Measurements from ENCODE around the gene RASA3.

Gene RASA3

DNA sequence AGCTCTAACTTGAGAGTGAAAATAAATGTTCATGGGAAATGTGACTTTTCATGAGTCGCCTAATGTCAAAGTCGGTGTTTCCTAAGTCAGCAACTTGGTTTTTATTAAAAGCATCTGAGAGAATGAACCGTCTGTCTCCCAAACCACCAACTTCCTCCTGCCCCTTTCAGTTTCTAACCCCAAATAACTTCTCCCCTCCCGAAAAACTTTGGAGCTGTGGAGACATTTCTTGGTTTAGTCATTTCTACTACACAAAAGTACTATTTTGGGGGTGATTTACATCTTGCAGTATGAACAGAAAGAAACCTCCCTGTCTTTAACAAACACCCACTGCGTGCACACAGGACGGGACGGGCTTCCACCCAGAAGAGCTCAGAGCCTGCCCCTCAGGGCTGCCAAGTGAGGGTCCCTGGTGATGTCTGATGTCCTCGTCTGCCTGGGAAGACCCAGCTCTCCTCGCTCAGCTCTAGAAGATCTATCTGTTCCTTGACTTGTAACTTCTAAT is 65.0 kb downstream of the RASA3 start:
- no peak for DNase-seq (ENCODE audit: low read depth in 2 of 2)

DNA sequence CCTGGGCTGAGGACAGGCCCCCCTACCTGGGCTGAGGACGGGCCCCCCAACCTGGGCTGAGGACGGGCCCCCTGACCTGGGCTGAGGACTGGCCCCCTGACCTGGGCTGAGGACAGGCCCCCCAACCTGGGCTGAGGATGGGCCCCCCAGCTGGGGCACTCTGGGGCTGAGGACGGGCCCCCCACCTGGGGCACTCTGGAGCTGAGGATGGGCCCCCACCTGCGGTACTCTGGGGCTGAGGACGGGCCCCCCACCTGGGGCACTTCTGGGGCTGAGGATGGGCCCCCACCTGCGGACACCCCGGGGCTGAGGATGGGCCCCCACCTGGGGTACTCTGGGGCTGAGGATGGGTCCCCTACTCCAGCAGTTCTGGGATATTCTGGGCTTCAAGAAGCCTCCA is 65.5 kb downstream of the RASA3 start:
- DNase-seq (ENCODE audit: low read depth in 2 of 2), result no peak

DNA sequence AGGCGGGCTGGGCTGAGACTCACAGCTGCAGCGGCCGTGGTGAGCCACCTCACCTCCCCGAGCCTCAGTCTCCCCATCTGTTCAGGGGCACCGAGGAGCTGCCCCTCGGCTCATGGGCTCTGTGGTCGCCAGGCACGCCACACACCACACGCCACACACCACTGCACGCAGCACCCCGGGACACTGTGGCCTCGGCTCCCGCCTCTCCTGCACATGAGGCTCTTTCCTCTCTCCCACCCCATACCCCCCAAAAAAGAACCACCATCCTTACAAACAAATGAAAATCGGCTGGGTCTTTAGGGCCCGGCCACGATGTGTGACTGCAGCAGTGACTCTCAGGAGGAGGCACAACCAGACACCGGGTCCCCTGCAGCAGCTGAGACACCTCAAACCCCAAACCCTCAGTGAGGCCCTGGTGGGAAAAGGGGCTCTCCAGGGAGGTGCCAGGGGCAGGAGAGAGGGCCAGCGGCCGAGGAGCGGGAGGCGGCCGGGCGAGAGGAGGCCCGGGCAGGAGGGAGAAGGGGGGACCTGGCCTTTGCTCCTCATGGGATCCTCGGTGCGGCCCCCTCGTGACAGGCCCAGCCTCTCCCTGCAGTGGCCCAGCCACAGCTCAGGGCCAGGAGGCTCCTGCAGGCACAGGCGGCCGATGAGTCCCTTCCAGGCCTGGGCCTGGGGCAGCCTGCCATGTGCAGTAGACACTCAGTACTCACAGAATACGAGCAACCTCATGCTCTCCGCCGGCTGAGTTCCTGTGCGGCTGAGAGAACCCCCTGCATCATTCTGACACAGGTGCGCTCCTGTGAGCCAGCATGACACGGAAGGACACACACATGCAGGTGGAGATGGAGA is 66.3 kb downstream of the RASA3 start:
- DNase-seq (ENCODE audit: low read depth in 2 of 2), result no peak

DNA sequence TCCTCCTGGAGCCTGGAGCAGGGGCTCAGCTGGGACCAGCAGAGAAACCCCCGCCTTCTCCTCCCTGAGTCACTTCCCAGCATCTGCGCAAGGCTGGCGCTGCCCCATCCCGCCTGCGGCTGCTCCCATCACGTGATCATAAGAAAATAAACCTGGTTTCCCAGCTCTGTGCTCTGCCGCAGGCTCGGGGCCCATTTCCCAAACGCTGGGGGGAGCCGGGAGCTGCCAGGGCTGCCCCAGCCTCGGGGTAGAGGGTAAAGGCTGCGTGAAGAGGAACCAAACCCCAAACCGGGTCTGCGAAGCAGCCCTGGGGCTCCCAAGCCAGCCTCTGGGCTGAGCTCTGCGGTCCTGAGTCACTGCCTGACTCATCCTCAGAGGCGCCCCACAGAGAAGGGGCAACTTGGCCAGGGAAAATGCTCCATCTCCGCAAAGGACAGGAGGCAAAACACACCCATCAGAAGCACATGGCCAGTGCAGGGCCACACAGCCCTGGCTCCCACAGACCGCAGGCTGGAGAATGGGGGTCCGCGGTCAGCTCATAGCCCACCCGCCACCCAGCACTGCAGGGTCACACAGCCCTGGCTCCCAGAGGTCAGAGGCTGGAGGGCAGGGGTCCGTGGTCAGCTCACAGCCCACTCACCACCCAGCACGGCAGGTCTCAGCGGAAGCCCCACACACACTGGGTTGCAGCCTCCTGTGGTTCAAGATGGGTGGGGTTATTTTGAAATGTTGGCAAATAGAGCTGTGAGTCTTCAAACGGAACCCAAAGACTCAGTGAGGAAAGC is 67.1 kb downstream of the RASA3 start:
- DNase-seq (ENCODE audit: low read depth in 2 of 2), result peak; percentile 75 to 82

DNA sequence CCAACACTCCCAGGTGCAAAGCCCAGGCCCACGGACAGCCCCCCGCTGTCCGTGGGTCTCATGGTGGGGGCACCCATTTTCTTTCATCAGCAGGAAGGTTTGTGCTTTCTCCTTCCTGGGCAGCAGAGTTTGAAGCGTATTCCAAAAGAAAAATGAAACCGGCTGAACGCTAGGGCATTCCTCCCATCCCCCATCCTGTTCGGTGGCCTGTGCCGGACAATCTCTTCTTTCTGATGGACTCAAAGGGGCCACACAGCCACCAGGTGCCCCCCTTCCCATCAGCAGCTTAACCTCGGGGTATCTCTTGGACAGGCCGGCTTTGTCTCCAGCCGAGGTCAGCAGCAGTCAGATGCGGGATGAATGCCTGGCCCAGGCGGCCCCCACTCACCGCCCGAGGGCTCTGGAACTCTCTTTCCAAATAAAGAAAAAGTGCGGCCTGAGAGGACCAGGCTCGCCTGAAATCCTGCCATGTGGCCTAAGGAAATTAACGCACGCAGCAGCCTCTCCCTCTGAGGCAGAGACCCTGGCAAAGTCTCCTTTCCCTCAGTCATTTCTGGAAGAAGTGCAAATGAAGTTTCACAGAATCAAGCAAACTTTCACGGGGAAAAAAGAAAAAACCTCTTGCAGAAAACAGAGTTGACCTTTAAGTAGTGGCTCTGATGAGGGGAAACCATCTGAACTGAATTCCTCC is 67.8 kb downstream of the RASA3 start:
- no peak for DNase-seq (ENCODE audit: low read depth in 2 of 2)

DNA sequence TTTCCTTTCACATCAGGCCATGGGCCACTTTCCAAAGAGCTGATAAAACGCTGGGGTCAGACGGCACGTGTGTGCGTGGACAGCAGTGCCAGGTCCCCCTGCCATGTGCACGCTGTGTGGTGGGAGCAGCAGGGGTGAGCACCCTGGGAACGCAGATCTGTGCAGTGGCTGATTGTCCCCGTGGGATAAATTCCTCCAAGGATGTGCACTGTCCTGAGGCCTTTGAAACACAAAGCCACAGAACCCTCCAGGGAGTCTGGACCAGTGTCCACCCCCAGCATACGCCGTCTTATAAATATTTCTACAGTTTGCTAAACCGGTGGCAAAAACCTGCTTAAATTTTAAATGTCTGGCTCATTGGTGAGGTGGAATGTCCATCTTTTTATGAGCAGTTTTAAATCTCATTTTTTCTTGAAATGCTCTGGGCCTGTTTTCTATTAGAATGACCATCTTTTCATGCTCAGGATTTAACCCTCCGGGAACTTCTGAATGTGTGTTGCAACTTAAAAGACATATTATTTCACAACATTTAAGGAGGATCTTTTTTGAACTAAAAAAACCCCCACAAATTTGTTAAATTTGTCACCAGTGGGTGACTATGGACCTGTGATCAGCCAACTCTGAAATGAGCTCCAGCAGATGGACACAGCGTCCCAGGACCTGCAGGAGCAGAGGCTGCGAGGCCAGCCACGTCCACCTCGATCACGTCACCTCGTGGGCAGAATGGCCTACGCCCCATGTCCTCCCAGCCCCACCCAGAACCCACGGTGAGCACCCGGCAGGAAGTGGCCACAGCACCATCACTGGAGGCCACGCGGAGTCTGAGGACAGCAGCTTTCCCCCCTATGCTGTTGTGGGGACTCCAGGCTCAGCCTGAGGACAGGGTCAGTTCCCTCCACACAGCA is 68.6 kb downstream of the RASA3 start:
- DNase-seq (ENCODE audit: low read depth in 2 of 2), result no peak

DNA sequence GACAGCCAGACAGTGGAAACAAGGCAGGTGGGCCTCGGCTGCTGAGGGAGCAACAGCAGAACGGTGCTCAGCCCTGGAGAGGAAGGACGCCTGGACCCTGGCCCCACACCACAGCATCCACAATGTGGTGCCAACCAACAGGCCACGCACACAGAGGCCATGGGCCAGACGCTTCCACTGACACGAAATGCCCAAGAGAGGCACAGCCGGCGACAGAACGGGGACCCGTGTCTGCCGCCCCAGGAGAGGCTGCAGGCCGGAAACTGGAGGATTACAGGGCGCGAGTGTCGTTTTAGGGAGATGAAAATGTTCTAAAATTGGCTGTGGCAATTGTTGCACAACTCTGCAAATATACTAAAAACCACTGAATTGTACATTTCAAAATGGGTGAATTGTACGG is 69.7 kb downstream of the RASA3 start:
- DNase-seq (ENCODE audit: low read depth in 2 of 2), result no peak

DNA sequence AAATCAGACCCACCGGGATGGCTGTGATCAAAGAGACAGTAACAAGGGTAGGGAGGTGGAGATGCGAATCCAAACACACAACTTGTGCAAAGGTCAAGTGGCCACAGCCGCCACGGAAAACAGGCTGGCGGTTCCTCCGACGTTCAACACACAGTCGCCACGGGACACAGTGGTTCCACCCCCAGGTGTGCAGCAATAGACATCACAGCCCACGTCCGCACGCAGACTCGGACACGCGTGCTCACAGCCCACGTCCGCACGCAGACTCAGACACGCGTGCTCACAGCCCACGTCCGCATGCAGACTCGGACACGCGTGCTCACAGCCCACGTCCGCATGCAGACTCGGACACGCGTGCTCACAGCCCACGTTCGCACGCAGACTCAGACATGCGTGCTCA is 70.1 kb downstream of the RASA3 start:
- DNase-seq (ENCODE audit: low read depth in 2 of 2), result no peak

DNA sequence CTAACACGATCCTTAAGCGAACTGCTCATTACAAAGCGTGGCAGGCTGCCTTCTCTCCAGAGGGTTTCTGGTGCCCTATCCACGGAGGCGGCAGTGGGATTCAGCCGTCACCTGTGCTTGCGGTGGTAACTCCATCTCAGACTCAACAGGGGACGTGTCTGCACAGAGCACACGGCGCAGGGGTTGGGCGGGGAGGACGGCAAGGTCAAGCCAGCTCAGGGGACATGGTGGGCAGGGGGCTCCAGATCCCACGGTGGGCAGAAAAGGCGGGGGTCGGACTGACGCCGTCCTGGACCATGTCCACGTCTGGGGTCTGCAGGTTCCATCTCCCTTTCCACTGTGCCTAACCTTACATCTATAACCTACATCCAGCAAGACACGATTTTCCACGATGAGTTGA is 70.7 kb downstream of the RASA3 start:
- no peak for DNase-seq (ENCODE audit: low read depth in 2 of 2)

DNA sequence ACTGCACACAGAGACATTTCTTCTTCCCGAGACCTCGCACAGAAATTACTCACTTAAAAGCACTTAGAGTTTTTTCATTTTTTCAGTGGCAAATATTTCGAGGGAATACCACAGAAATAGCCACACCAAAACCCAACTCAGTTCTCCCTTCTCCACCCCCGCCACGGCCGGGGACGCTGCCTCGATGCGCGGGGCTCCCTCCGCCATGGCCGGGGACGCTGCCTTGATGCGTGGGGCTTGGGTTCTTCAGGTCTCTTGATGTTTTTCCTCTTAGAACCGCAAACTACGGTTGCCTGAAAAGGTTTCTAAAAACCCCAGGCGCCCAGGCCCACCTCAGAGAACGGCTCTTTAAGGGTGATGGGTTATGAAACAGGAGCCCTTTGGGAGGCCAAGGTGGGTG is 71.4 kb downstream of the RASA3 start:
- no peak for DNase-seq (ENCODE audit: low read depth in 2 of 2)

DNA sequence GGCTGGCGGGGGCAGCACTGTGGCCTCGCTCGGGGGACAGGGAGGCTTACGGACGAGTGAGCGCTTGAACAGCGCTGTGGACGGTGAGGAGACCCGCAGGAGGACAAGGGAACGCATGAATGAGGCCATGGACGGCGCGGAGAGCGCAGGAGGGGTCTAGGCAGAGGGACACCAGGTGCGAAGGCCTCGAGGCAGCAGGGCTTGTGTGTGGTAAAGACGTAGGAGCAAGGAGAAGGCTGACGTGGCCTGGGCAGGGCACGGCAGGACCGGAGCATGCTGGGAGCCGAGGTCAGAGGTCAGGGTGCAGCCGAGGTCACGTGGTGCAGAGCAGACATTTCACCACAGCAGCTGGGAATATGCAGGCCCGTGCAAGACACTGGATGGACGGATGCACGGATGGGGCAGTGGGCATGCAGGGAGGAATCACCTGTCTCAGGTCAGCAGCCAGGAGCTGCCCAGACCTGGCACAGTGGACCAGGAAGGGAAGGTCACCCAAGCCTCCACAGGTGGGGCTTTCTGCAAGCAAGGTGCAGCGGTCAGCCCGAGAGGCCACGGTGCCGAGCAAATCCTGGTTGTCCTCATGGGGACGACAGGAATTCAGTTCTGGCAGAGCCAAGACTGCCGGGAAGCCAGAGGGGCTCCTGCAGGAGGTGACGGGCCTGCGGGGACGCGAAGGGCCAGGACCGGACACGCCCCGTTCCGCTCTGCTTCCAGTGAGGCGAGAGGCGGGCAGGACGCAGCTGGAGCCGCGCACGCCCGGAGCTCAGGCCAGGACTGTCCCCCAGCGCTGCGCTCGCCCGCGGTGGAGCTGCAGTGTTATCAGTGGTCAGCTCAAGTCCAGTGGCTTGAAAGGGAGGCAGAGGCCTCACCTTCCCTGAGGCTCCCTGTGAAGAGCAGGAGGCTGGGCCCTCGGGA is 72.2 kb downstream of the RASA3 start:
- DNase-seq (ENCODE audit: low read depth in 2 of 2), result no peak

DNA sequence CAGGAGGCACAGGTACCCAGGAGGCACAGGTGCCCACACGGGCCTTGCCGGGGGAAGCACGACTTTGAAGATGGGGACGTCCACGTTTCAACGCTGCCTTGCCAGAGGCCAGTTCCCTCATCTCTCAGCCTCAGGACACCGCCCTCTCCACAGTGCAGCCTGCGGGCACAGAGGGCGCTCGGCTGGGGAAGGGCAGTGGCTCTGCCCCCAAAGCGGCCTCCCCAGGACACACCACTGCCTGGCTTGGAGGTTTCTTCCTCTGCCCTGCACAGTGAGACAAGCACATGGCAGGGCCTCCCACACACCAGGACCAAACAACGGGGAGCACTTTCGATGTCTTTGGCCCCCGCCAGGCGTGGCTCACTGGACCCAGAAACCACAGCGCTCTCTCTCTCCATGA is 73.0 kb downstream of the RASA3 start:
- DNase-seq (ENCODE audit: low read depth in 2 of 2), result no peak

DNA sequence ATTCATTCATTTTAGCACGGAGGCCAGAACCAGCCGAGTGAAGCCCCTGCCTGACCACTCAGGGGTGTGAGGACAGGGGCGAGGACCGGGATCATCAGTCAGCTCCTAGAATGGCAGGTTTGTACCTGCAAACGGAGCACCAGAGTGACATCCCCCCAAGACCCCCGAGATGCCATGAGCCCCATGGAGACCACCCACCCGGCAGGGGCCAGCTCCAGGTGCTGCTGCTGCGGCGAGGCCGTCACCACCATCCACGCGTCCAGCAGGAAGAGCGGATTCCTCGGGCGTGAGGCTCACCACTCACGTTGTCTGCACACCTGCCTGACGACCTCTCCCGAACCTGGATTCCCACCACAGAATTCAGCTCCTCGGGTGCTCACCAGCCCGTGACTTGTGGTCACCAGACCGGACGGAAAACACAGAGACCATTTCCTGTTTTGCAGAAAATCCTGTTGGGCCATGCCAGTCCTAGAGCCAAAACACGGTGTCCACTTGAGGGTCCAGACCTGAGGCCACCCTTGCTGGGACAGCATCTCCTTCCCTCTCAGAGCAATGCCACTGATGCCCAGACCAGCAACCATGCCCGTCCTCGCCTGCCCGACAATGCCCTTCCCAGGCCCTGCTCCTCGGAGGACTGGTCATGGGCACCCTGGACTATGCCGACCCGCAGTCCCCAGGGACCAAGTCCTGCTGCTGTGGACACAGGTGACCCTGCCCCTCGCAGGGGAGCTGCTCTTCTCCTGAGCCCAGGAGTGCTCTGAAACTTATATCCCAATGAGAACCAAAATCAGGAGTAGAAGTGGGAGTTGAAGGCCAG is 74.2 kb downstream of the RASA3 start:
- DNase-seq (ENCODE audit: low read depth in 2 of 2), result no peak

DNA sequence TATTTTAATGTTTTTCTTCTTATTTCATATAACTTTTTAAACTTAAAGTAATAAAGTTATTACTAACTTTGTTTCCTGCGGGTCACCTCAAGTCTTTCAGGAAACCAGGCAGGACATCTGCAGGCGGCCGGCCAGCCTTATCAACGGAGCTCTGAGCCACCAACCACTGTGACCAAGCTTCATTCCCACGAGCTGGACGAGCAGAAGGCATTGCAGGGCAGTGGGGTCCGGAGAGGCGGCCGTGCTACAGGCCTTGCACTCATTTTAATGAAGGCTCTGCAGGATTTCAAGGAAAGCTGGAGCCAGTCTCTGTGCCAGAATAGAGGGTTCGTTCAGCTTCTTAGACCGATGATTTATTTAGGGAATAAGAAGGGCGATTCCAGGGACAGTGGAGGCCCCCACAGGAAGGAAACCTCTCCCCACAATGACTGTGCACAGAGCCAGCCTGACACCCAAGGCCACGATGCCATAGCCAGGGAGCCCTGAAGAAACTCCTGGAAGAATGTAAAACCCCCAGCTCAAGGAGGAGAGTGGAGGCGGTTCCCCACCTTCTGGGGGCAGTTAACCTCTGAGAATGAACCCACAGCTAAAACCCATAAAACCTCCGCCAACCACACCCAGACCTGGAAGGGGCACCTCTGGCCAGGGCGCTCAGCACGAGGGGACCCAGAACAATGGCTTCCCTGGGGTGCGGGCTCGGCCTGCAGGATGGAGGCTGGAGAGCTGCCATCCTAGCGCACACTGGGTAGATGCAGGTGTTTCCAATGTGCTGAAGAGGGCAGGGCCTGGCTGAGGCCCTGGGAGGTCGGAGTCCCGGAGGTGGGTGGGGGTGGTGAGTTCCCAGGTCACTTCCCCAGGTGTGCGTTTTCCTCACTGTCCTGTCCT is 75.0 kb downstream of the RASA3 start:
- no peak for DNase-seq (ENCODE audit: low read depth in 2 of 2)

DNA sequence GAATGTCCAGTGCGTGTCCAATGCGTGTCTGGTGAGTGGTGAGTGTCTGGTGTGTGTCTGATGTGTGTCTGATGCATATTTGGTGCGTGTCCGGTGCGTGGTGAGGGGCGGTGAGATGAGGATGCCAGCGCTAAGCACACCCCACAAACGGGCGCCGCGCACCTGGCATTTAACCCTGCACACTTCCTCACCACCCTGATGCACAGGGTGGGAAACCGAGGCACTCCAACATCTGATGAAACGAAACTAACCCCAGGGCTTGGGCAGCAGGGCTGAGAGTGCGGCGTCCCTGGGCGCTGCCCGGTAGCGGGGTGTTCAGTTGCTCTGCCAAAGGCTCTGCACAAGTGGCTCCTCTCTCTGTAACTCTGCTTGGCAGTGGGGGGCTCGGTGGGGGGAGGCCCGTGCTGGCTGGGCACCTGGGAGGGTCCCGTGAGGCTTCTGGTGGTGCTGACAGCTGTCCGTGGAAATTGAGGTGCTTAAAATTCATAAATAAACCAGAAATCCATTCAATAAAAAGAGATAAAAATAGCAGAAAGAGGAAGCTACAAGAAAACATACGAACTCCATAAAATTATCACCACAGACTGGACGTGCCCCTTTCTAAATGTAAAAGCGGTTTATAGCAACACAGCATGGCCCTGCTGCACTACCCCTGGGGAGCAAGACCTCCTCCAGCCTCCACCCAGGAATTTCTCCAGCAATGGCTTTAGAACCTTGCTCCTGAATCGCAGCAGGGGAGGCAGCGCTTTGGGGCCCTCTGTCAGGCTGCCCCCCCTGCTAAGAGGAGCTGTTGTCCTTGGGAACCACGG is 76.0 kb downstream of the RASA3 start:
- no peak for DNase-seq (ENCODE audit: low read depth in 2 of 2)

DNA sequence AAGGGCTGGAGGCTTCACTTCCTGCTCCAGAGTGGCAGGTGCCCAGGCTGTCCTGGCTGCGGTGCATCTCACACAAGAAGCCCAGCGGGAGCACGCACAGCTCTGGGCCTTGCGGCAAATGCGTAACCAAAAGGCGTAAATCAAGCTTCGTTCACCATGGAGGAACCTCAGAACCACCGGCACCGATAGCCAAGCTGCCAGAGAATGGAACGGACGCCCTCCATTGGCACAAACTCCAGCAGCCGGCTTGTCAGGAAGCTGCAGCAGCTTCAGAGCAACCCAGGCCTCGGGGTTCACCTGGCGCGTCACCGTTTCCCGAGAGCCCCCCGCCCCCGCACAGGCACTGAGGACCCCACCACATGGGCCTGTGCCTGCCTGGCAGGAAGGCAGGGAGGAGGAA is 76.7 kb downstream of the RASA3 start:
- no peak for DNase-seq (ENCODE audit: low read depth in 2 of 2)

DNA sequence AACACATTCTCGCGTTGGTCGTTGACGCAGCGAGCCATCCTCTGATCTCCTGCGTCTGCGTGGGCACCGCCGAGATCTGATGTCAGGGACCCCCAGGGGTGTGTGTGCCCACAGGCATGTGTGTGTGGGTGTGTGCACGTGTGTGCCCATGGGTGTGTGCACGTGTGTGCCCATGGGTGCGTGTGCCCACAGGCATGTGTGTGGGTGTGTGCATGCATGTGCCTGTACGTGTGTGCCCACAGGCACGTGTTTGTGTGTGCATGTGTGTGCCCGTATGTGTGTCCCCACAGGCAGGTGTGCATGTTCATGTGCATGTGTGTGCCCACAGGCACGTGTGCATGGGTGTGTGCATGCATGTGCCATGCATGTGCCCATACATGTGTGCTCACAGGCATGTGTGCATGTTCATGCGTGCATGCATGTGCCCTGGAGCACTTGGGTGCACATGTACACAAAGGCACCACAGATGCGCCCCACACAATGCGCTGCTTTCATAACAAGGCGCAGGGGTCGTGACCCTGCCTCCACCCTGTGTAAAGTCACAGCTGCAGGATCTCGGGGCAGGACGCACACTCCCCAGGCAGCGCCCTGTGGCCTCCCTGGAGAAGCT is 77.5 kb downstream of the RASA3 start:
- no peak for DNase-seq (ENCODE audit: low read depth in 2 of 2)

Measured in stimulated activated CD4-positive, alpha-beta T cell treated with anti-CD3 and anti-CD28 coated beads, Interleukin-15, amount 100 ng/mL, for 48 hours (primary cell).